Sciatic nerve (tissue), 1 donor: ENCODE data around the gene CRYAA. TPM values are rescaled to one million over a fixed set of nuclear protein-coding genes. Genes with fewer than 3 reads are reported as not detected.

Source experiments
- total RNA-seq: library from RNA; stranded (reverse); fragmentation: NEBNext Ultra II Directional; extraction: Animal tissue kit (Norgen Biotek cat#: 25700); gene quantifications from one replicate; pipeline ENCODE4 v1.2.1, GENCODE V29; 2021
- donor health status: DM: no; HTN: no; CAD: no.

The CRYAA gene
- total RNA-seq, 1 donor from 2014 or later: not detected

Other genes with a start within 250 kb of the CRYAA start
- gene ERVH48-1, start 243.4 kb upstream of the CRYAA start, total RNA-seq: not detected
- 23.1 TPM for gene PKNOX1, start 194.4 kb upstream of the CRYAA start, total RNA-seq
- gene CBS, start 93.2 kb upstream of the CRYAA start, total RNA-seq: 79.9 TPM
- gene U2AF1, start 61.4 kb upstream of the CRYAA start, total RNA-seq: 67.6 TPM